ENCODE results near the gene RBM28.

RBM28 gene

GRCh38 chr7:128373606-128374005 lies 29.9 kb upstream of the RBM28 start:
- DNase-seq: no peak

GRCh38 chr7:128370491-128370890 lies 26.8 kb upstream of the RBM28 start:
- no peak for DNase-seq

- no peak for DNase-seq
Observed at GRCh38 chr7:128366986-128367385, 23.3 kb upstream of the RBM28 start.

- no peak for DNase-seq
Observed at GRCh38 chr7:128366300-128366699, 22.6 kb upstream of the RBM28 start.

GRCh38 chr7:128365432-128365831 lies 21.7 kb upstream of the RBM28 start:
- no peak for DNase-seq

- DNase-seq: no peak
Observed at GRCh38 chr7:128364166-128364870, 20.6 kb upstream of the RBM28 start.

GRCh38 chr7:128363261-128363721 lies 19.6 kb upstream of the RBM28 start:
- no peak for DNase-seq

GRCh38 chr7:128362670-128363069 lies 19.0 kb upstream of the RBM28 start:
- DNase-seq: no peak

GRCh38 chr7:128361411-128362379 lies 18.0 kb upstream of the RBM28 start, which contains the start of gene PRRT4:
Gene PRRT4, minus strand, starts transcription at chr7:128361690.
- DNase-seq: no peak

- DNase-seq: no peak
Observed at GRCh38 chr7:128360359-128360678, 16.6 kb upstream of the RBM28 start.

- no peak for DNase-seq
Observed at GRCh38 chr7:128359939-128360338, 16.2 kb upstream of the RBM28 start.

- DNase-seq: no peak
Observed at GRCh38 chr7:128359336-128359735, 15.6 kb upstream of the RBM28 start.

GRCh38 chr7:128358233-128358632 lies 14.5 kb upstream of the RBM28 start:
- DNase-seq: no peak

GRCh38 chr7:128357217-128357613 lies 13.5 kb upstream of the RBM28 start:
- no peak for DNase-seq

- DNase-seq: no peak
Observed at GRCh38 chr7:128356546-128357216, 13.0 kb upstream of the RBM28 start.

GRCh38 chr7:128353610-128354009 lies 9.9 kb upstream of the RBM28 start:
- no peak for DNase-seq

- no peak for DNase-seq
Observed at GRCh38 chr7:128353189-128353588, 9.5 kb upstream of the RBM28 start.

- DNase-seq: no peak
Observed at GRCh38 chr7:128352636-128353035, 8.9 kb upstream of the RBM28 start.

GRCh38 chr7:128352153-128352537 lies 8.4 kb upstream of the RBM28 start:
- no peak for DNase-seq

- DNase-seq: no peak
Observed at GRCh38 chr7:128351296-128352152, 7.8 kb upstream of the RBM28 start.

- no peak for DNase-seq
Observed at GRCh38 chr7:128350708-128351295, 7.1 kb upstream of the RBM28 start.

- no peak for DNase-seq
Observed at GRCh38 chr7:128349466-128349825, 5.7 kb upstream of the RBM28 start.

Data from NCI-H1048 (cell line).